Measurements from ENCODE around the gene ZSCAN21.

- no peak for TF ChIP-seq CTCF (IDR thresholded peaks at IDR 0.05)
- TF ChIP-seq POLR2AphosphoS5 (IDR thresholded peaks at IDR 0.05), result no peak
Measured at GRCh38 chr7:100107890-100108289, 58.3 kb downstream of the ZSCAN21 start.
